Fibroblast of pulmonary artery (primary cell): ENCODE data around the gene ALK.

Experiments used
- DNase-seq: peaks from one replicate; pipeline ENCODE4 v3.0.0-alpha.2; 2010; ENCODE audit warnings: low read depth
- H3K4me3 ChIP-seq: replicated peaks from 2 replicates; pipeline ENCODE4 v1.5.1; 2011; ENCODE audit warnings: low read depth, mild to moderate bottlenecking, control low read depth, low read length, moderate library complexity
- CTCF ChIP-seq: IDR thresholded peaks from 2 replicates; pipeline ENCODE4 v1.5.1; 2011; ENCODE audit warnings: mild to moderate bottlenecking, control low read depth, low read length, inconsistent platforms; ENCODE audit errors: missing control alignments

Gene ALK

DNA sequence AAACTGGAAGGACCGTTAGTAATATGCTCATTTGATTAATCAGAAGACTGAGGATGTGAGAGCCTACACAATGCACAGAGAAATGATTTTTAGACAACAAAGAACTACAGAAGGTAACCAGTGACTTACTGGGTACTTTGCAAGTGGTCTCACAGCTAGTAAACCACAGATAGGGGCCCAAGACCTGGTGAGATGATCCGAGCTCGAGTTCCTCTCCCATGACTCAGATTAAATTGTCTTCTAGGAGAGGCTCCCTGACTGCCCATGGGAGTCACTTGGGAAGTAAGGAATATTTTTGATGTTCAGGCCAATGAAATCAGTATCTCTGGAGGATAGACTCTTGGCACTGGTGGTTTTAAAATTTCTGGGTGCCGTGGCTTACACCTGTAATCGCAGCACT, 586.0 kb downstream of the ALK start:
- TF ChIP-seq CTCF: no peak
- no peak overlapping the region for H3K4me3 ChIP-seq
- no peak for DNase-seq

DNA sequence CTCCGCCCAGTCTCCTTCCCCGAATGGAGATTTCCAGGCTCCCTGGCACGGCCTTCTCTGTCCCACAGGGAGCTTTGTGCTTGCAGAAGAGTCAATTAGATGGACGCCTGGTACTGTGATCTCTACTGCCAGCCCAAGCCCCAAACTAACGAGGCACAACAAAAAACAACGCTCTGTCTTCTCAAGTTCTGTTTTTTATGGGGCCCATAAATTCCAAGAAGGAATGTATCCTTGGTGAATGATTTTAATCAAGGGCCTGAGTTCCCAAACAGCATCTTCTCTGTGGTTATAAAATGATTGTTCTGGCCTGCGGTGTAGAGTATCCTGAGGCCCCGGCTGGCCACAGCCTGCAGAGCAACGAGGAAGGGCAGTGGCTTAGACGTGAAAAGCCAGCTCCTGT, 586.7 kb downstream of the ALK start:
- no peak for TF ChIP-seq CTCF
- no peak for DNase-seq
- H3K4me3 ChIP-seq: no peak overlapping the region

GRCh38 chr2:29332540-29332939, 588.8 kb downstream of the ALK start:
- H3K4me3 ChIP-seq: no peak overlapping the region
- TF ChIP-seq CTCF: no peak
- DNase-seq: no peak

GRCh38 chr2:29329899-29330298, 591.5 kb downstream of the ALK start:
- DNase-seq: no peak
- no peak overlapping the region for H3K4me3 ChIP-seq
- peak; percentile 19 for TF ChIP-seq CTCF

DNA sequence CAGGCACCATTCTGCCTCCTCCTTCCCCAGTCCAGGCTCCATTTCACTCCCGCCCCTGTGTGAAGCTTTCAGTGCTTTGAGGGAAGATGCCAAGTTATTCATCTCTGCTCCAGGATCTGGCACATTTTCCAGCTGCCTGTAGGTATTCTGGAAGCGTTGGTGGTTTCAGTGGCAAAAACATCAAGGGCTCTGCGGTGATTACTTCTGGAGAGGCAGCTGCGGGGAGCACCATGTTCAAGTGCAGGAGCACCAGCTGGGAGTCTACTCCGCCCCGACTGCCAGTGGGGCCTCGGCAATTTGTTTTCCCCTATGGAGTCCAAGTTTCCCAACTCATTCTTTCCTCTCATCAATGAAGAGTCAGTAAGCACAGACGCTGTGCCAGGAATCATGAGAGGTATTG, 594.5 kb downstream of the ALK start:
- no peak for TF ChIP-seq CTCF
- no peak for DNase-seq
- no peak overlapping the region for H3K4me3 ChIP-seq

- no peak overlapping the region for H3K4me3 ChIP-seq
- no peak for TF ChIP-seq CTCF
- no peak for DNase-seq
Observed at GRCh38 chr2:29325544-29325943, 595.8 kb downstream of the ALK start.

GRCh38 chr2:29323961-29324360, 597.4 kb downstream of the ALK start:
- no peak for TF ChIP-seq CTCF
- peak; percentile 29 for DNase-seq

More at GRCh38 chr2:29323961-29324360, 597.4 kb downstream of the ALK start:
- no peak overlapping the region for H3K4me3 ChIP-seq
